Epidermal melanocyte (primary cell): ENCODE measurements around the gene SRGAP3.

ENCODE experiments used
- DNase-seq: peaks from one replicate; pipeline ENCODE4 v3.0.0; 2011; ENCODE audit warnings: low spot score; ENCODE audit not compliant: insufficient read length

Gene SRGAP3

GRCh38 chr3:8938021-8938420 is 311.4 kb downstream of the SRGAP3 start:
- DNase-seq: no peak

GRCh38 chr3:8937064-8938020 is 312.1 kb downstream of the SRGAP3 start:
- DNase-seq: no peak

GRCh38 chr3:8932507-8932906 is 316.9 kb downstream of the SRGAP3 start:
- no peak for DNase-seq

- DNase-seq: no peak
Measured at GRCh38 chr3:8931342-8931741, 318.1 kb downstream of the SRGAP3 start.
